NCI-H2107 (cell line): Measurements from ENCODE around the gene CD300C.
"Not testable (repeated sequence)": the region's sequence is repeated elsewhere in the genome, so short reads cannot be mapped to it uniquely, and the experiment has no call there.

Experiments
- DNase-seq: peaks from one replicate; lab custom pipeline; 2025; lab: John Stamatoyannopoulos, UW

CD300C gene

DNA sequence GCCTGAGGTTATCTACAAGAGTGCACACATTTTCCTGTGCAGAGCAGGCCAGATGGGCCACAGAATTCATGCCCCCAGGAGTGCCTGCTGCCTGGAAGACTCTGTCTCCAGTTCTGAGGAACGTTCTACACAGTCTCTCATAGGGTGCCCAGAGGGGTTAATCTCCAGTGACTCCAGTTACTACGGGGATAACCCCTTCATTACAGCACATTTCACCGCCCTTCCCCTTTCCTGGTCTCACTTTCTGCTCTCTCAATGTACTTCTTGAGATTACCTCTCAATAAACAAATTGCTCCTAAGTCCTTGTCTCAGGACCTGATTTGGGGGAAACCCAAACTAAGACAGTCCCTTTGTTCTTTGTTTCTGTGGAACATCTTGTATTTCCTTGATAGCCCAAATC lies 15.7 kb upstream of the CD300C start:
- DNase-seq = no peak

DNA sequence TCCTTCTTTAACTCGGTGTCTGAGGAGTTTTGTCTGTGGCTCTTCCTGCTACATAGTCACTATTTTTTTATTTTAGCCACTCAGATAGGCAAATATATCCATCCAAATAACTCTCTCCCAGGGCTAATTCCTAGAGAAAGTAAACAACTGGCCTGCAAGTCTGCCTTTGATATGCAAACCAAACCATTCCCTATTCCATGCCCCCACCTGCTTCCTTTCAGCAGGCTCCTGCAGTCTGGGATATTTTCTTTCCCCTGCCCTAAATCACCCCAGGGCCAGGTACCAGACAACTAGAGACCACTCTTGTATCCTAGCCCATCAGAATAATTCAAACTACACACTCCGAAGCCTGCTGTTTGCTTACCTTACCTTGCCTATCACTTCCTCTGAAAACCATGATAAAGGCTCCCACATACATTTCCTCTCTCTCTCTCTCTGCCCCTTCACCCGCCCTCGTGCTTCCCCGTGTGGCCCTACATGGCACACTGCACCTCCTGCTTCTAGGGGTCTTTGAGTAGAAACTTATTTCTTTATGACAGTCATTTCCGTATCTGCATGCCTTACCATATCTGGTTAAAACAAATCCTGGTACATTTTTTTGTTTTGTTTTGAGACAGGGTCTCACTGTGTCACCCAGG lies 13.1 kb upstream of the CD300C start:
- DNase-seq = no peak

- not testable (repeated sequence) for DNase-seq
Observed at GRCh38 chr17:74558402-74558801, 12.5 kb upstream of the CD300C start.

DNA sequence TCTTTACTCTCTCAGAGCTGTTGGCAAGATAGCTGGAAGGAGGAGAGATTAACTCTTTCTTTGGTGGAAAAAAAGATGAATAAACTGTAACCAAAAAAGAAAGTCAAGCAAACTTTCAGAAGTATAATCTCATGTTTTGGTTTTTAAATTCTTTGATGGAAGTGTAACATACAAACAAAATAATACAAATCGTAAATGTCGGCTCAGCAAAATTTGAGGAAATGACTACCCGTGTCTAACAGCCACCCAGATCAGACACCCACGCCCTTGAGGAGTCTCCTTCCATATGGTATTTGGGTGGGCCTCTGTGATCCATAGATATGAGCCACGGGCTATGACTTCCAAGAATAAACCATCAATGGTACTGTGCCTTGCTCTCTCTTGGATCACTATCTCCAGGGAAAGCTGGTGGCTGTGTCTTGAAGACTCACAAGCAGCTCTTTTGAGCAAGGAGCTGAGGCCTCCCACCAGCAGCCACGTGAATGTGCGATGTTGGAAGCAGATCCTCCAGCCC lies 9.6 kb upstream of the CD300C start:
- no peak for DNase-seq

- no peak for DNase-seq
Observed at GRCh38 chr17:74554909-74555308, 9.0 kb upstream of the CD300C start.

DNA sequence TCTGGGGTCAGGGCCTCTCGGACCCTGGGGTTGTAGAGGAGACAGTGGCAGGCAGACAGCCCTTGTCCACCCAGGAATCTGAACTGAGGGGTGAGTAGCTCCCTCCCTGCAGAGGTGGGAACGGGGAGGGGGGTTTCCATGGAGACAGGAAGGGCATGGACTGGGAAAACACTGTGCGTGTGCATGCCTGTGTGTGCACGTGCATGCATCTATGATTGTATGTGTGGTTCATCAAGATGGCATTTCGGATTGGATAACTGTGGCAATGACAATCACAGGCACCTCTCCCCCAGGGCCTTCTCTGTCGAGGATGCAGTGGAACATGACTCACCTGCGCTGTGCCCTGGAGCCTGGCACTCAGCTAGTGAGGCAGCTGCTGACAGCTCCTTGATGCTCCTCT lies 6.1 kb upstream of the CD300C start:
- DNase-seq = no peak

GRCh38 chr17:74550602-74551001 lies 4.7 kb upstream of the CD300C start:
- no peak for DNase-seq

GRCh38 chr17:74549343-74549742 lies 3.4 kb upstream of the CD300C start:
- no peak for DNase-seq

- DNase-seq = peak; percentile 13
Observed at GRCh38 chr17:74547736-74548135, 1.8 kb upstream of the CD300C start.

DNA sequence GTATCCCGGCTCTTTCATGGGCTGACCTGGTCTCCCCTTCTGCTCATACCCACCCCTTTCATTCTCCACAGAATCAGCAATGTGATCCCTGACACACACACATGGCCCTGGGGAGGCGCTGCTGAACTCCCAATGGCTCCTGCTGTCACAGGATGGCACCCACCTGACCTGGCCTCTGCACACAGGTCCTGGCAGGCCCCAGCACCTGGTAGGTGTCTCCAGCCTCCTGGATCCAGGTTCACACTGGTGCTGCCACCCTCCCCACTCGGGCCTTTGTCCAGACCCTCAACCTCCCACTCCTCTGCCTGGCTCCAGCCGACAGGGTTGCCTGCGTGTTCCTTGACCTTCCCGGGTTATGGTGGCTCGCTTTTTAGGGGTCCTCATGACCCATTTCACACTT lies 1.3 kb upstream of the CD300C start:
- DNase-seq = no peak

DNA sequence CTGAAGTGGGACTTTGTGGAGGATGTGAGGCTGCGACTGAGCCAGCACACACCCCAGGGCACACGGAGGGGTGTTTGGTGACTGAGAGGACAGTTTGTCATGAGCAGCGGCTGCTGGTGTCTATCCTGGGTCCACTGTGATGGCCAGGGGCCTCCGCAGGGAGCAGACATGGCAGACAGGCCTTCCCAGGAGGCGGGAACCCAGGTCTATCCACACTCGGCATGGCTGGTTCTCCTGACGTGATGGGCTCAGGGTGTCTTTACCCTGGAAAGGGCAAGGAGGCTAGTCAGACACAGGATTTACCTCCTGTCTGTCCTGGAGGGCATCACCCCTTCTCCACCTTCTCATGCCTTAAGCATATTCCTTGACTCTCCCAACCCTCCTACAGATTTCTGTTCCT lies 671 bp upstream of the CD300C start:
- DNase-seq = no peak

GRCh38 chr17:74544991-74545842 lies 698 bp downstream of the CD300C start:
- no peak for DNase-seq

DNA sequence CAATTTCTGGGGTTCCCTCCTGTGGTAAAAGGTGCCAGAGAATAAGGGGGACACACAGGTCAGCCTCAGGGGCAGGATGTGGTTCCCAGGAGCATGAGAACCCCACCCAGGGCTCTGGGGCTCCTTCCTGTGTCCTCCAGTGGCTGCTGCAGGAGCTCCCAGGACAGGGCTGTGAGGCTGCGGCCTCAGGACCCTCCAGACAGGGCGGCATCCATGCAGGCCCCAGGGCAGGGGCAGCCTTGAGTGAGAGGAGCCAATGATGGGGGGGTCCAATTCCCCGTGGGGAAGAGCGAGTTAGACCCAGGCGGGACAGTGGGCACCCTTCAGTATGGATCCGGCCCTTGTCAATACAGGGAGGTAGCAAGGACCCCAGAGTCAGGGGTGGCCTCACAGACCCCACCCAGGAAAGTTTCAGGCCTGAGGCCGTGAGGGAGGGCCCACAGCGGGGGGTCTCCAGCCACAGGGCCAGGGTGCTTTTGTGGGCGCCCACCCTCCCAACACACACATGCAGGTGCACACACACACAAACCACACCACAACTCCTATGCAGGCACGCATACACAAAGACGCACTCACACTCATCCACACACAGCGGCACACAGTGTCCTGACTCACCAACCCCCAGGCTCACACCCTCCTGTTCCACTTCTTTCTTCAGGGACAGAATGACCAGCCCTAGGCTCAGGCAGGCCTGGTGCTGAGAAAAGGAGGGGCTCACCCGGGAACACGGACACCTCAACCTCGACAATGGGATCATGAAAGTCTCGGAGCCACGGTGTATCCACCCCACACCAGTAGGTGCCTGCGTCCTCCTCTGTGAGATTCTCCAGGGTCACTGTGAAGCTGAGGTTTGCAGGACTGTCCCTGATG lies 1.8 kb downstream of the CD300C start:
- DNase-seq = no peak

- DNase-seq = no peak
Observed at GRCh38 chr17:74543406-74543805, 2.5 kb downstream of the CD300C start.

- DNase-seq = no peak
Observed at GRCh38 chr17:74542727-74543383, 3.1 kb downstream of the CD300C start.

DNA sequence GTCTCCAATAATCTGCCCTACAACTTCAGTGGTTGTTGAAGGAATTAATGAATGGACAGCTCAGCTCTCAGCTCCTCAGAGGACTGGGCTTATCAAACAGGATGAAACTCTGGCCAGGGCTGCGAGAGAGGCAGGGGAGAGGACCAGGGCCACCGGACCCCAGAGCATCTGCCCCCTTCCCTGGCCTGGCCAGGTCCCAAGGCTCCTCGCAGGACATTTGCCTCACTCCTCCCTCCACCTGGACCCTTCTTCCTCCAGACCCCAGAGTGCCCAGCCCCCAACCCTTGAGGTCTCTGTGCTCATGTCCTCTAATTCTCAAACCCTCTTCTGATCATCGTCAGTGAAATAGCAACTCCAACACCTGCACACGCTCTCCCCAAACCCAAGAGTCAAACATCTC lies 3.7 kb downstream of the CD300C start:
- no peak for DNase-seq

- DNase-seq = no peak
Observed at GRCh38 chr17:74541176-74542111, 4.5 kb downstream of the CD300C start.

DNA sequence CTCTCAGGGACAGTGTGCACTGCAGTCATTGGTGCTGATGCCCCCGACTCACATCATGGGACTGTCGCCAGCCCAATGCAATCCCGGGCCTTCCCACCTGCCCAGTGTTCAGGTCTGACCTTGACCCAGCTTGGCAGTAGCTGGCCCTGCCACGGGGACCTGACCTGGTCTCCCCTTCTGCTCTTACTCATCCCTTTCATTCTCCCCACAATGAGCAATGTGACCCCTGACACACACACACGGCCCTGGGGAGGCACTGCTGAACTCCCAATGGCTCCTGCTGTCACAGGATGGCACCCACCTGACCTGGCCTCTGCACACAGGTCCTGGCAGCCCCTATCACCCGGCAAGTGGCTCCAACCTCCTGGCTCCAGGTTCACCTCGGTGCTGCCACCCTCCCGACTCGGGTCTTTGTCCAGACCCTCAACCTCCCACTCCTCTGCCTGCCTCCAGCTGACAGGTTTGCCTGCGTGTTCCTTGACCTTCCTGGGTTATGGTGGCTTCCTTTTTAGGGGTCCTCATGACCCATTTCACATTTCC lies 6.6 kb downstream of the CD300C start:
- no peak for DNase-seq

GRCh38 chr17:74536890-74537289 lies 9.0 kb downstream of the CD300C start:
- no peak for DNase-seq

- no peak for DNase-seq
Observed at GRCh38 chr17:74532115-74532514, 13.8 kb downstream of the CD300C start.
